ENCODE measurements around the gene CEP131.

Gene CEP131

DNA sequence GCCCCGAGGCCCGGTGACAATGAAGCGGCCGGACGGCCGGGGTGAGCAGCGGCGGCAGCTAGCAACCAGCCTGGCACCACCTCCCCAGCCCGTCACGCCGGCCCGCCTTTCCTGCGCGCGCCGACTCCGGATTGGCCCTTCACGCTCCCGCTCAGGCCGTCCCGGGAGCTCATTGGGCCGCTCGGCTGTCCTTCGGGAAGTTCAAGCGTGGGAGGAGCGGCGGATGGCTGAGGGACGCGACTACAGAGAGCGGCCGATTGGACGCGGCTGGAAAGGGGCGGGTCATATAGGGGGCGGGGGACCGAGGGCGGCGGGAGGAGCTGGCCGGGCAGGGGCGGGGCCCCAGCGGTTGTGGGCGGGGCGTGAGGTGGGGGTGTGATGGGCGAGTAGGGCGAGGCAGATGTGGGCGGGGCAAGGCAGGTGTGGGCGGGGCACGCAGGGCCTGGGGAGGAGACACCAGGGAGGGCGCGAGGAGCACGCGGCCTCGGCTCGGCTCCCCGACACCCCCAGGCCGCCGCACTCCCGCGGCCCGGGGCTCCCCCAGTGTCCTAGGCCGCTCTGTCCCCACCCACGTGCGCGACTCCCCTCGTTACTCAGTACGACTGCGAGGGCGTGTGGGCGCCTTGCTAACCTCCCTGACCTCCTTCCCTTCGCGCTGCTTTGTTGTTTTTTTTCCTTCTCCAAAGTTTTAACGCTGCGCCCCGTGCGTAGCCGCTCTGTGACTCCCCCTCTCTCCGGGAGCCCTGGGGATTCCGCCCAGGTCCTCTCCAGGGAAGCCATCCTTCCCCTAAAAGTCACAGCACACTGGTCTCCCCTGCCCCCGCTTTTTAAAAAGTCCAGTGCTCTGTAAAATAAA lies at the start of gene CEP131:
TSS of gene CEP131 (minus strand) at position 60 of the 856 bp plus-strand sequence. CDS start 2,909 bp downstream, outside the sequence.
- in situ Hi-C loops (cut with MboI; ENCODE audit: low pct_unique_long_range_greater_than_20kb, low sequenced_read_pairs, unreplicated experiment) = no loop called here
- TF ChIP-seq, protein P1, sequence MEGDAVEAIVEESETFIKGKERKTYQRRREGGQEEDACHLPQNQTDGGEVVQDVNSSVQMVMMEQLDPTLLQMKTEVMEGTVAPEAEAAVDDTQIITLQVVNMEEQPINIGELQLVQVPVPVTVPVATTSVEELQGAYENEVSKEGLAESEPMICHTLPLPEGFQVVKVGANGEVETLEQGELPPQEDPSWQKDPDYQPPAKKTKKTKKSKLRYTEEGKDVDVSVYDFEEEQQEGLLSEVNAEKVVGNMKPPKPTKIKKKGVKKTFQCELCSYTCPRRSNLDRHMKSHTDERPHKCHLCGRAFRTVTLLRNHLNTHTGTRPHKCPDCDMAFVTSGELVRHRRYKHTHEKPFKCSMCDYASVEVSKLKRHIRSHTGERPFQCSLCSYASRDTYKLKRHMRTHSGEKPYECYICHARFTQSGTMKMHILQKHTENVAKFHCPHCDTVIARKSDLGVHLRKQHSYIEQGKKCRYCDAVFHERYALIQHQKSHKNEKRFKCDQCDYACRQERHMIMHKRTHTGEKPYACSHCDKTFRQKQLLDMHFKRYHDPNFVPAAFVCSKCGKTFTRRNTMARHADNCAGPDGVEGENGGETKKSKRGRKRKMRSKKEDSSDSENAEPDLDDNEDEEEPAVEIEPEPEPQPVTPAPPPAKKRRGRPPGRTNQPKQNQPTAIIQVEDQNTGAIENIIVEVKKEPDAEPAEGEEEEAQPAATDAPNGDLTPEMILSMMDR (IDR thresholded peaks at IDR 0.05; ENCODE audit: extremely low read depth, insufficient read depth, missing control alignments) = no peak
- DNase-seq (ENCODE audit: low spot score) = peak; percentile 100

DNA sequence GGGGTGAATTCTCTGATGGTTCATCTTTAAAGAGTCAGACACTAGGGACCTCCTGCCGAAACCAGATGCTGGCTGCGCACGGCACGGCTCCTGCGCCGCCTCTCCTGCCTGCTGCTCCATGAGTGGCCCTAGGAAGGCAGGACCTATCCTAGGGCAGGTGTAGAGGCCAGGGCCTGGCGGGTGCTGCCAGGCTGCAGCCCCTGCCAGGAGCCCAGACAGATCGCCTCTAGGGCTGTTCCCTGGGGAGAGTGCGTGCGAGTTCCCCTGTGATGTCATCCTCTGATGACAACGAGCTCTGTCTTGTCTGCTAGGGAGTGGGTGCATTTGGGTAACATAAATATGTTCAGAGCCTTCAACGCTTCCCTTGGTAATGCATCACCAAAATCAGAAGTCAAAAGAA lies 48.5 kb upstream of the CEP131 start:
- no peak for DNase-seq (ENCODE audit: low spot score)
- TF ChIP-seq, protein P1 (IDR thresholded peaks at IDR 0.05; ENCODE audit: extremely low read depth, insufficient read depth, missing control alignments) = no peak
- in situ Hi-C loops (cut with MboI; ENCODE audit: low pct_unique_long_range_greater_than_20kb, low sequenced_read_pairs, unreplicated experiment) = no loop called here

DNA sequence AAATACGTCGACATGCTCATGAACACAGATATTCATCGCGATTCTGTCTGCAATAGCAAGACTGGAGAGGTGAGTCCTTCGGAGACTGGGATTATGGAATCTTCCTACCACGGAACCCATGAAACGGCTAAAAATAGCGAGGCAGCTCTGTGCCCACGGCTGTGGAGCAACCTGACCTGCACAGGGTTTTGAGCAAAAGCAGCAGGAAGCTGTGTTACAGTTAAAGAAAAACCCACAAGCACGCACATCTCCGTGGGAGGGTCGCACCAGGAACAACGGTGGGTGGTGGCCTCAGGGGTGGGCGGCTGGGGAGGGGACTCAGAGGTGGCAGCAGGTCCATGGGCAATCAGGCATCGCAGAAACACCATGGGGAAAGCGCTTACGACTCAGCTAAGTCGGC lies 47.5 kb upstream of the CEP131 start:
- in situ Hi-C loops (cut with MboI; ENCODE audit: low pct_unique_long_range_greater_than_20kb, low sequenced_read_pairs, unreplicated experiment) = no loop called here
- TF ChIP-seq, protein P1 (IDR thresholded peaks at IDR 0.05; ENCODE audit: extremely low read depth, insufficient read depth, missing control alignments) = no peak

DNA sequence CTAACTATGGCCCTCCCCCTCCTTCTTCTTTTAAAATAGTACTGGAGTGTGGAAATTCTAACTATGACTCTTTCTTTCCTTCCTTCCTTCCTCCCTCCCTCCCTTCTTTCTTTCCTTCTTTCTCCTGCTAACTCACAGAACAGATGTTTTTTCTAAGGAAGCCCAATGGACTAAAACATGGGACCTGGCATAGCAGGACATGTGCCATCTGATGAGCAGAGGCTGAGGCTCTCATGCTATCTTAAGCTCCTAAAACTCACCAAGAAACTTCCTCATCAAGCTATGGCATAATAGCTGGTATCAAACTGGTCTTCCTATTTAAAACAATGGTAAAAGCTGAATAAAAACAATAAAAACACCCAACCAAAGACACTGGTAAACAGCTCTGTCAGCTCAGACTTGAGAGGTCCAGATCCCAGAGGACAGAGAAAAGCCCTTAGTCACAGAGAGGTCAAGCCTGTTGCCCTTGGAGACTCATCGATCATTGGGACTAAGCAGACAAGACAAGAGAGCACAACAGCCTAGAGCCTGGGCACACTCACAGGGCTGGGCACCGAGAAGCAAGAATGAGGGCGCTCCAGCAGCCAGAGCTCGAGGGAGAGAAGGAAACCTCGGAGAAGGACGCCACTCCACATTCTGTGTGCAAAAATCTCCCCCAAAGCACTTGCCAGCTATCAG lies 44.8 kb upstream of the CEP131 start:
- no peak for DNase-seq (ENCODE audit: low spot score)
- in situ Hi-C loops (cut with MboI; ENCODE audit: low pct_unique_long_range_greater_than_20kb, low sequenced_read_pairs, unreplicated experiment) = no loop called here
- TF ChIP-seq, protein P1 (IDR thresholded peaks at IDR 0.05; ENCODE audit: extremely low read depth, insufficient read depth, missing control alignments) = no peak

More for the DNA sequence above, 47.5 kb upstream of the CEP131 start:
- DNase-seq (ENCODE audit: low spot score) = no peak

DNA sequence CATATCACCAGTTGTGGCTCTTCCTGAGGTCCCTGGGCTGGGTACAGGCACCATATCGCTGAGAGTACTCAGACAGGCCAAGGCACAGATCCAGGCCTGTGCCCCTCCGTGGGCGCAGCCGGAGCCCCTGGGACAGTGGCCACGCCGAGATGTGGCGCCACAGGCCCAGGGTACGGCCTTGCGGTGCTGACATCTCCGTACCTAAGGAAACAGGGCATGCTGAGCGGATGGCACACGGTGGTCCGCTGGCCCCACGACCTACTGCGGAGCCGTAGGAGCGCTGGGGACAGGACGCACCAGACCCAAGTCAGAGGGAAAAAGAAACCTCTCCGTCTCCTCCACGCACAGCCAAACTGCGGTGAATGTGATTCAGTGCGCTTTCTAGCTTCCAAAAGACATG lies 42.8 kb upstream of the CEP131 start:
- TF ChIP-seq, protein P1 (IDR thresholded peaks at IDR 0.05; ENCODE audit: extremely low read depth, insufficient read depth, missing control alignments) = no peak
- in situ Hi-C loops (cut with MboI; ENCODE audit: low pct_unique_long_range_greater_than_20kb, low sequenced_read_pairs, unreplicated experiment) = no loop called here
- DNase-seq (ENCODE audit: low spot score) = no peak

DNA sequence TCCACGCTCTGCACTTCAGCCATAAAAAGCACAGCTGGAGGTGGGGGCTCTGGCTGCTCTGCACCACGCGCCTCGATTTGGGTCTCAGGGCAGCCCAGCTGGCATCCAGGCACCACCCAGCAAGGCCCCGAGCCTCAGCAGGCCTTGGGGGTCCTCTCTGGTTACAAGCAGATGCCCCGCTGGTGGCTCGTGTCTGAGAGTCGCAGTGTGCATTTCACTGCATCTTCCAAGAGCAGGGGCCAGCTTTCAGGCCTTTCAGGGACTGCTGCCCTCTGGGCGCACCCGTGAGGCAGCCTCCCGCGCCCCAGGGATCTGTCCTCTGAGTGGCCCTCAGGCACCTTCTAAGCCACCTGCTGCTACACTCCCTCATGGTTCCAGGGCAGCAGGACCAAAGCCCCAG lies 41.9 kb upstream of the CEP131 start:
- DNase-seq (ENCODE audit: low spot score) = no peak
- TF ChIP-seq, protein P1 (IDR thresholded peaks at IDR 0.05; ENCODE audit: extremely low read depth, insufficient read depth, missing control alignments) = no peak
- in situ Hi-C loops (cut with MboI; ENCODE audit: low pct_unique_long_range_greater_than_20kb, low sequenced_read_pairs, unreplicated experiment) = no loop called here

Measured in GM13977 (cell line).